Neural cell (in vitro differentiated cells): ENCODE data around the gene KLC4. TPM values are rescaled to one million over a fixed set of nuclear protein-coding genes. Genes with fewer than 3 reads are reported as not detected.

Experiments used
- H2AFZ ChIP-seq: fragments of 200-600, 300-800 bp; sonication (generic), shearing (Covaris generic); 2 replicates; pipeline ENCODE4 v1.6.0; 2014; ENCODE audit warnings: low read depth, mild to moderate bottlenecking, antibody characterized with exemption, low read length, moderate library complexity
- H3F3A ChIP-seq: fragments of 200-600 bp; shearing (Covaris generic); 2 replicates; pipeline ENCODE4 v1.6.1; 2016; ENCODE audit warnings: mild to moderate bottlenecking, moderate library complexity, mixed read lengths, antibody characterized with exemption, low read length; ENCODE audit not compliant: insufficient read depth, poor library complexity, severe bottlenecking
- H3K27ac ChIP-seq: fragments of 200-600, 300-800 bp; sonication (generic), shearing (Covaris generic); 2 replicates; pipeline ENCODE4 v1.5.1; 2014; ENCODE audit warnings: mild to moderate bottlenecking, low read length, moderate library complexity
- H3K27me3 ChIP-seq: fragments of 300-800, 200-600 bp; sonication (generic), shearing (Covaris generic); 2 replicates; pipeline ENCODE4 v1.6.0; 2014; ENCODE audit warnings: mild to moderate bottlenecking, low read depth, low read length, moderate library complexity; ENCODE audit not compliant: insufficient read depth
- H3K36me3 ChIP-seq: fragments of 300-800, 200-600 bp; sonication (generic), shearing (Covaris generic); 2 replicates; pipeline ENCODE4 v1.5.1; 2014; ENCODE audit warnings: mild to moderate bottlenecking, antibody characterized with exemption, low read length, moderate library complexity; ENCODE audit not compliant: insufficient read depth
- H3K4me2 ChIP-seq: fragments of 300-800, 200-600 bp; sonication (generic), shearing (Covaris generic); 2 replicates; pipeline ENCODE4 v1.6.0; 2014; ENCODE audit warnings: mild to moderate bottlenecking, low read length
- H3K4me3 ChIP-seq: fragments of 300-800, 200-600 bp; sonication (generic), shearing (Covaris generic); 2 replicates; pipeline ENCODE4 v1.5.1; 2014; ENCODE audit warnings: mild to moderate bottlenecking, low read length, moderate library complexity
- H3K79me2 ChIP-seq: fragments of 200-600 bp; shearing (Covaris generic); replicated peaks from 2 replicates; pipeline ENCODE4 v1.6.0; 2014; ENCODE audit warnings: mild to moderate bottlenecking, low read length, moderate library complexity; ENCODE audit not compliant: insufficient read depth
- H3K9ac ChIP-seq: fragments of 300-800, 200-600 bp; sonication (generic), shearing (Covaris generic); 2 replicates; pipeline ENCODE4 v1.6.1; 2016; ENCODE audit warnings: mild to moderate bottlenecking, low read length, mixed read lengths
- H3K9me2 ChIP-seq: fragments of 200-600 bp; shearing (Covaris generic); 2 replicates; pipeline ENCODE4 v1.6.1; 2016; ENCODE audit warnings: mild to moderate bottlenecking, low read length, mixed read lengths; ENCODE audit not compliant: insufficient read depth
- H3K9me3 ChIP-seq: fragments of 200-600, 300-800 bp; sonication (generic), shearing (Covaris generic); 2 replicates; pipeline ENCODE4 v1.6.1; 2016; ENCODE audit warnings: mild to moderate bottlenecking, mixed run types, low read length, moderate library complexity, mixed read lengths
- H4K20me1 ChIP-seq: fragments of 200-600 bp; shearing (Covaris generic); 2 replicates; pipeline ENCODE4 v1.6.1; 2016; ENCODE audit warnings: mild to moderate bottlenecking, mixed run types; ENCODE audit not compliant: insufficient read depth
- EP300 ChIP-seq: fragments of 450-650 bp; conservative IDR thresholded peaks from 2 replicates; pipeline ENCODE4 v1.6.1; 2014; ENCODE audit warnings: antibody characterized with exemption, mild to moderate bottlenecking, moderate library complexity; ENCODE audit not compliant: poor library complexity, severe bottlenecking
- EZH2 ChIP-seq: fragments of 200-600, 300-800 bp; shearing (Covaris generic), sonication (generic); IDR thresholded peaks from 2 replicates; pipeline ENCODE4 v1.6.1; 2014; ENCODE audit warnings: antibody characterized with exemption, low read length, borderline replicate concordance, mild to moderate bottlenecking; ENCODE audit not compliant: insufficient read depth, poor library complexity, severe bottlenecking
- MXI1 ChIP-seq: fragments of 450-650 bp; conservative IDR thresholded peaks from 2 replicates; pipeline ENCODE4 v1.6.1; 2014; ENCODE audit warnings: antibody characterized with exemption, mild to moderate bottlenecking; ENCODE audit not compliant: poor library complexity, severe bottlenecking
- POLR2AphosphoS5 ChIP-seq: IDR thresholded peaks from 2 replicates; pipeline ENCODE4 v1.6.1; 2012
- RAD21 ChIP-seq: fragments of 450-650 bp; conservative IDR thresholded peaks from 2 replicates; pipeline ENCODE4 v1.6.1; 2014; ENCODE audit warnings: antibody characterized with exemption, mild to moderate bottlenecking, moderate library complexity
- SMC3 ChIP-seq: fragments of 450-650 bp; conservative IDR thresholded peaks from 2 replicates; pipeline ENCODE4 v1.6.1; 2014; ENCODE audit warnings: antibody characterized with exemption, mild to moderate bottlenecking, moderate library complexity; ENCODE audit not compliant: poor library complexity
- TAF1 ChIP-seq: IDR thresholded peaks from 2 replicates; pipeline ENCODE4 v1.6.1; 2012; ENCODE audit warnings: low read depth
- polyA plus RNA-seq: library from polyadenylated mRNA; depleted of rRNA; stranded (reverse); fragments of >200 nt; gene quantifications from 2 replicates; pipeline ENCODE4 v1.2.3, GENCODE V29; 2014
- TF ChIP-seq, protein P1 (sequence below): IDR thresholded peaks from 2 replicates; pipeline ENCODE4 v1.6.1; 2012; ENCODE audit warnings: borderline replicate concordance
- TF ChIP-seq, protein P2 (sequence below): fragments of 450-650 bp; IDR thresholded peaks from 2 replicates; pipeline ENCODE4 v1.5.1; 2014; ENCODE audit warnings: antibody characterized with exemption, mild to moderate bottlenecking, moderate library complexity; ENCODE audit not compliant: poor library complexity, severe bottlenecking

The KLC4 gene
- polyA plus RNA-seq, 1 donor from 2014 or later: 75.3 TPM

DNA sequence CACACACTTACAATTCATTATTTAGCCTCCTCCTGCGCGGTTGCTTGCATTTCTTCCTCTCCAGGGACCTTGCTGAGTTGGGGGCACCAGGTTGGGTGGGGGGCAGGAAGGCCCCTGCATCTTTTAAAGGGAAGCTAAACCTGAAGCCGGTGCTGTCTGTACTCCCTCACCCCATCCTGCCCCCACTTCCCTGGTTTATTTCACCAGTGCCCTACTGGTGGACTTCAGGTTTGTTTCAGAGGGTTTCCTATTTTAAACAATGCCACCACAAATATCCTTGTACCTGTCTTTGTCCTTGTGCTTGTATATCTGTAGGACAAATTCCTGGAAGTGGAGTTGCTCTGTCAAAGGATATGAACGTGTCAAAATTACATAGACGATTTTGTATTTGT lies 37.7 kb downstream of the KLC4 start:
- Histone ChIP-seq H3K9ac (no peak overlapping the region), H3K9me2 (no peaks in the 10 kb centered on the region), H4K20me1 (no peaks in the 10 kb centered on the region), H3K27ac (no peak overlapping the region), H3K79me2 (peaks cover 10% of the 10 kb centered on the region), H3K9me3 (no peaks in the 10 kb centered on the region), H3K27me3 (no peaks in the 10 kb centered on the region), H3K4me2 (no peak overlapping the region), H2AFZ (no peak overlapping the region), H3F3A (no peaks in the 10 kb centered on the region), H3K36me3 (no peaks in the 10 kb centered on the region), H3K4me3 (no peak overlapping the region)
- TF ChIP-seq TAF1 (no peak), EZH2 (no peak), EP300 (no peak), SMC3 (no peak), MXI1 (no peak), POLR2AphosphoS5 (no peak), RAD21 (no peak)
- TF ChIP-seq, protein P1, sequence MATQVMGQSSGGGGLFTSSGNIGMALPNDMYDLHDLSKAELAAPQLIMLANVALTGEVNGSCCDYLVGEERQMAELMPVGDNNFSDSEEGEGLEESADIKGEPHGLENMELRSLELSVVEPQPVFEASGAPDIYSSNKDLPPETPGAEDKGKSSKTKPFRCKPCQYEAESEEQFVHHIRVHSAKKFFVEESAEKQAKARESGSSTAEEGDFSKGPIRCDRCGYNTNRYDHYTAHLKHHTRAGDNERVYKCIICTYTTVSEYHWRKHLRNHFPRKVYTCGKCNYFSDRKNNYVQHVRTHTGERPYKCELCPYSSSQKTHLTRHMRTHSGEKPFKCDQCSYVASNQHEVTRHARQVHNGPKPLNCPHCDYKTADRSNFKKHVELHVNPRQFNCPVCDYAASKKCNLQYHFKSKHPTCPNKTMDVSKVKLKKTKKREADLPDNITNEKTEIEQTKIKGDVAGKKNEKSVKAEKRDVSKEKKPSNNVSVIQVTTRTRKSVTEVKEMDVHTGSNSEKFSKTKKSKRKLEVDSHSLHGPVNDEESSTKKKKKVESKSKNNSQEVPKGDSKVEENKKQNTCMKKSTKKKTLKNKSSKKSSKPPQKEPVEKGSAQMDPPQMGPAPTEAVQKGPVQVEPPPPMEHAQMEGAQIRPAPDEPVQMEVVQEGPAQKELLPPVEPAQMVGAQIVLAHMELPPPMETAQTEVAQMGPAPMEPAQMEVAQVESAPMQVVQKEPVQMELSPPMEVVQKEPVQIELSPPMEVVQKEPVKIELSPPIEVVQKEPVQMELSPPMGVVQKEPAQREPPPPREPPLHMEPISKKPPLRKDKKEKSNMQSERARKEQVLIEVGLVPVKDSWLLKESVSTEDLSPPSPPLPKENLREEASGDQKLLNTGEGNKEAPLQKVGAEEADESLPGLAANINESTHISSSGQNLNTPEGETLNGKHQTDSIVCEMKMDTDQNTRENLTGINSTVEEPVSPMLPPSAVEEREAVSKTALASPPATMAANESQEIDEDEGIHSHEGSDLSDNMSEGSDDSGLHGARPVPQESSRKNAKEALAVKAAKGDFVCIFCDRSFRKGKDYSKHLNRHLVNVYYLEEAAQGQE: no peak
- TF ChIP-seq, protein P2, sequence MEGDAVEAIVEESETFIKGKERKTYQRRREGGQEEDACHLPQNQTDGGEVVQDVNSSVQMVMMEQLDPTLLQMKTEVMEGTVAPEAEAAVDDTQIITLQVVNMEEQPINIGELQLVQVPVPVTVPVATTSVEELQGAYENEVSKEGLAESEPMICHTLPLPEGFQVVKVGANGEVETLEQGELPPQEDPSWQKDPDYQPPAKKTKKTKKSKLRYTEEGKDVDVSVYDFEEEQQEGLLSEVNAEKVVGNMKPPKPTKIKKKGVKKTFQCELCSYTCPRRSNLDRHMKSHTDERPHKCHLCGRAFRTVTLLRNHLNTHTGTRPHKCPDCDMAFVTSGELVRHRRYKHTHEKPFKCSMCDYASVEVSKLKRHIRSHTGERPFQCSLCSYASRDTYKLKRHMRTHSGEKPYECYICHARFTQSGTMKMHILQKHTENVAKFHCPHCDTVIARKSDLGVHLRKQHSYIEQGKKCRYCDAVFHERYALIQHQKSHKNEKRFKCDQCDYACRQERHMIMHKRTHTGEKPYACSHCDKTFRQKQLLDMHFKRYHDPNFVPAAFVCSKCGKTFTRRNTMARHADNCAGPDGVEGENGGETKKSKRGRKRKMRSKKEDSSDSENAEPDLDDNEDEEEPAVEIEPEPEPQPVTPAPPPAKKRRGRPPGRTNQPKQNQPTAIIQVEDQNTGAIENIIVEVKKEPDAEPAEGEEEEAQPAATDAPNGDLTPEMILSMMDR: no peak

DNA sequence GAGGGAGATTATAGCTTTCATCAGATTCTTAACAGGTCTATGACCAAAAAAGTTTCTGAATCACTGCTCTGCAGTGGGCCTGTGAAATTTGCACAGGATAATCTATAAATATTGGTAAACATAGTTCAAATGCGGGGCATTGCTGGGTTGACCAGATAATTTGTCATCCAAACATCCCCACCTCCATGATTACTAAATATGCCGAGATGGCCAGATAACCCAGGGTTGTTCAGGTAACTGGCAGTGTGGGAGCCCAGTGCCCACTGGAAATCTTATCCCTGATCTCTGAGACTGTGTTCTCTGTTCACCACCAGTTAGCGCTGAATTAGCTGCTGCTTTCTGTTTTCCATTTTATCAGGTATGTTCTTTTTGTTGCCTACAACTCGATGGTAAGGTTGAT lies 38.1 kb downstream of the KLC4 start:
- Histone ChIP-seq H3K4me3 (no peak overlapping the region), H3K79me2 (peaks cover 6% of the 10 kb centered on the region), H3K27ac (no peak overlapping the region), H4K20me1 (no peaks in the 10 kb centered on the region), H3K9ac (no peak overlapping the region), H3K27me3 (no peaks in the 10 kb centered on the region), H3F3A (no peaks in the 10 kb centered on the region), H3K4me2 (no peak overlapping the region), H3K9me3 (no peaks in the 10 kb centered on the region), H3K9me2 (no peaks in the 10 kb centered on the region), H2AFZ (no peak overlapping the region), H3K36me3 (no peaks in the 10 kb centered on the region)
- TF ChIP-seq MXI1: no peak

DNA sequence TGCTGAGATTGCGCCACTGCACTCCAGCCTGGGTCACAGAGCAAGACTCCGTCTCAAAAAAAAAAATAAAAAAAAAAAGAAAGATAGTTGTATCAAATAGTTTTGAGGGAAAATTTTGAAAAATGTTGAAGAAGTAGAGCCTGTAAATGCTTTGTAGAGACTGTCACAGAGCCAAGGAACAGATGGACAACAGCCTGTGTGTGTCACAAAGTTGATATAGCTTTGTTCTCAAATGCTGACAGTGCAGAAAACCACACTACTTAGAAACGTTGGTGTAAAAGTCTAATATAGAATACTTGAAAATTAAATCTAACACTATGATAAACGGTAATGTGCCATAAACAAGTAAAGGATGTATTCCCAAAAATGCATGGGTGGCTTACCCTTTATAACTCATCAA lies 42.1 kb downstream of the KLC4 start:
- H3K27me3 ChIP-seq: no peaks in the 10 kb centered on the region
- no peak overlapping the region for H3K27ac ChIP-seq
- no peaks in the 10 kb centered on the region for H4K20me1 ChIP-seq
- H3K4me3 ChIP-seq: no peak overlapping the region
- no peaks in the 10 kb centered on the region for H3K9me3 ChIP-seq
- H3F3A ChIP-seq: no peaks in the 10 kb centered on the region
- TF ChIP-seq TAF1: no peak
- no peak for TF ChIP-seq MXI1
- TF ChIP-seq, protein P2: no peak
- no peak for TF ChIP-seq EZH2
- TF ChIP-seq, protein P1: no peak
- no peak for TF ChIP-seq POLR2AphosphoS5
- TF ChIP-seq RAD21: no peak
- TF ChIP-seq SMC3: no peak
- no peak for TF ChIP-seq EP300
- H3K4me2 ChIP-seq: no peak overlapping the region
- peaks cover 5% of the 10 kb centered on the region for H3K79me2 ChIP-seq
- no peaks in the 10 kb centered on the region for H3K9me2 ChIP-seq
- H3K36me3 ChIP-seq: no peaks in the 10 kb centered on the region
- H3K9ac ChIP-seq: no peak overlapping the region
- no peak overlapping the region for H2AFZ ChIP-seq
